K562 (cell line): ENCODE data around the gene NIM1K. TPM values are rescaled to one million over a fixed set of nuclear protein-coding genes. Genes with fewer than 3 reads are reported as not detected.
"Not testable (repeated sequence)": the region's sequence is repeated elsewhere in the genome, so short reads cannot be mapped to it uniquely, and the experiment has no call there.

Experiments
- ATAC-seq: fragments of 200-7000 bp; cut with Tn5 transposase; 3 replicates; pipeline ENCODE4 v1.9.1; 2020; ENCODE audit warnings: moderate library complexity
- BruUV-seq: library from RNA; stranded (reverse); fragments of 400-500 nt; replicated peaks from 2 replicates; lab custom pipeline; 2021; lab: Mats Ljungman, UMichigan
- CTCF ChIA-PET: fragments of 300-600 bp; formaldehyde crosslinking; extraction: SDS; loops from one replicate; lab custom pipeline; 2021; ENCODE audit warnings: low intra/inter-chr PET ratio; lab: Yijun Ruan, JAX
- POLR2A ChIA-PET: fragments of 300-600, 350-650 bp; sonication (Branson Sonifier 250); formaldehyde crosslinking; extraction: SDS; loops from one replicate; lab custom pipeline; 2021; ENCODE audit warnings: antibody characterized with exemption, inconsistent platforms; lab: Yijun Ruan, JAX
- DNase-seq, 4 experiments: peaks; one replicate each; pipeline versions ENCODE4 v3.0.0 to v3.0.0-alpha.2; 2011 to 2018; ENCODE audit warnings: low spot score in 3 of 4, mixed read lengths in 3 of 4; ENCODE audit errors: extremely low read depth in 1 of 4
- FAIRE-seq: peaks from 2 replicates; lab custom pipeline; 2011; peaks lifted over from hg19 to GRCh38; lab: Jason Lieb, UNC
- H2AFZ ChIP-seq: 2 replicates; pipeline ENCODE4 v1.6.0; 2011; ENCODE audit warnings: low read depth, low read length, control low read depth, inconsistent platforms
- H3K27ac ChIP-seq: fragments of 200-600 bp; 3 replicates; pipeline ENCODE4 v1.8.0; 2011; ENCODE audit warnings: low read depth, mild to moderate bottlenecking, control low read depth, inconsistent platforms, low read length, moderate library complexity, mixed read lengths; ENCODE audit errors: extremely low read depth
- H3K27me3 ChIP-seq, 2 experiments: fragments of 300-600 bp in 1 of 2; 2 replicates in 1 of 2; 3 replicates in 1 of 2; pipeline versions ENCODE4 v1.6.0 to v1.8.0; 2011; ENCODE audit warnings: inconsistent platforms in 2 of 2, low read length in 2 of 2, mild to moderate bottlenecking in 1 of 2, mixed read lengths in 1 of 2, moderate library complexity in 1 of 2; ENCODE audit not compliant: control insufficient read depth in 2 of 2, insufficient read depth in 2 of 2
- H3K36me3 ChIP-seq: fragments of 300-600 bp; 3 replicates; pipeline ENCODE4 v1.8.0; 2011; ENCODE audit warnings: mild to moderate bottlenecking, low read length, inconsistent platforms; ENCODE audit not compliant: control insufficient read depth, insufficient read depth
- H3K4me1 ChIP-seq, 2 experiments: fragments of 200-600 bp in 1 of 2; replicated peaks in 1 of 2; 2 replicates in 1 of 2; 3 replicates in 1 of 2; pipeline versions ENCODE4 v1.5.1 to v1.8.0; 2011; ENCODE audit warnings: inconsistent platforms in 2 of 2, low read length in 2 of 2, mild to moderate bottlenecking in 1 of 2, mixed read lengths in 1 of 2, moderate library complexity in 1 of 2; ENCODE audit not compliant: control insufficient read depth in 2 of 2, insufficient read depth in 2 of 2
- H3K4me2 ChIP-seq: 2 replicates; pipeline ENCODE4 v1.6.1; 2011; ENCODE audit warnings: low read length, control low read depth, inconsistent platforms, mixed read lengths; ENCODE audit not compliant: insufficient read depth
- H3K4me3 ChIP-seq: fragments of 200-600 bp; sonication (generic), shearing (Covaris generic); 2 replicates; pipeline ENCODE4 v1.5.1; 2016; ENCODE audit warnings: control low read depth, inconsistent platforms
- H3K79me2 ChIP-seq: fragments of 200-600 bp; 3 replicates; pipeline ENCODE4 v1.8.0; 2011; ENCODE audit warnings: low read length, inconsistent platforms; ENCODE audit not compliant: control insufficient read depth, insufficient read depth
- H3K9ac ChIP-seq, 2 experiments: 2 replicates each; pipeline versions ENCODE4 v1.6.0 to v1.6.1; 2011; ENCODE audit warnings: low read depth in 2 of 2, low read length in 2 of 2, control low read depth in 1 of 2, inconsistent platforms in 1 of 2, mild to moderate bottlenecking in 1 of 2, mixed read lengths in 1 of 2; ENCODE audit not compliant: insufficient read depth in 1 of 2
- H3K9me1 ChIP-seq: one replicate; pipeline ENCODE4 v1.6.0; 2011; ENCODE audit warnings: inconsistent platforms, mild to moderate bottlenecking, low read length, moderate library complexity; ENCODE audit not compliant: control insufficient read depth, insufficient read depth
- H3K9me3 ChIP-seq: replicated peaks from 2 replicates; pipeline ENCODE4 v1.5.1; 2011; ENCODE audit warnings: low read depth, low read length, inconsistent platforms; ENCODE audit not compliant: control insufficient read depth, insufficient read depth
- H4K20me1 ChIP-seq: replicated peaks from 2 replicates; pipeline ENCODE4 v1.6.1; 2011; ENCODE audit warnings: low read length, inconsistent platforms, mixed read lengths; ENCODE audit not compliant: control insufficient read depth, insufficient read depth
- ARNT ChIP-seq, 2 experiments: fragments of 450-650 bp; IDR thresholded peaks; 2 replicates each; pipeline ENCODE4 v1.6.1; 2016; ENCODE audit warnings: mild to moderate bottlenecking in 1 of 2
- CAMTA2 ChIP-seq: fragments of 250-450 bp; sonication (Bioruptor Pico); conservative IDR thresholded peaks from 2 replicates; pipeline ENCODE4 v1.5.1; 2022
- CBFA2T3 ChIP-seq: fragments of 450-650 bp; IDR thresholded peaks from 2 replicates; pipeline ENCODE4 v1.6.1; 2017
- CEBPB ChIP-seq: fragments of 450-650 bp; IDR thresholded peaks from 2 replicates; pipeline ENCODE4 v1.6.1; 2016; ENCODE audit warnings: missing genetic modification characterization, missing compliant biosample characterization
- JUNB ChIP-seq: fragments of 450-650 bp; formaldehyde crosslinking; conservative IDR thresholded peaks from 2 replicates; pipeline ENCODE4 v1.4.0; 2020; ENCODE audit warnings: mild to moderate bottlenecking
- KLF13 ChIP-seq: fragments of 450-650 bp; IDR thresholded peaks from 2 replicates; pipeline ENCODE4 v1.6.1; 2016; ENCODE audit warnings: missing genetic modification characterization, low read depth, mild to moderate bottlenecking, missing compliant biosample characterization, moderate library complexity, borderline replicate concordance
- NELFE ChIP-seq: IDR thresholded peaks from 2 replicates; pipeline ENCODE4 v1.6.1; 2011; ENCODE audit warnings: mild to moderate bottlenecking; ENCODE audit not compliant: insufficient read depth, insufficient read length
- SMARCB1 ChIP-seq: IDR thresholded peaks from 2 replicates; pipeline ENCODE4 v1.6.1; 2011; ENCODE audit warnings: improper control_type of control experiment, low read depth; ENCODE audit not compliant: insufficient read length
- WGBS: fragments of 100-300 bp; shearing (Covaris generic); methylation state at CpG from one replicate; pipeline ENCODE4 v1.1.6; 2016; ENCODE audit warnings: low coverage, mixed read lengths; ENCODE audit not compliant: insufficient coverage; ENCODE audit errors: missing lambda C conversion rate; 5-methylcytosine and 5-hydroxymethylcytosine counted together
- in situ Hi-C: fragments of 300-500 bp; cut with MboI; formaldehyde crosslinking; loops from 4 replicates; pipeline ENCODE4 v1.15.0; 2018; ENCODE audit warnings: inconsistent platforms, mixed read lengths
- intact Hi-C: fragments of 100-400 bp; cut with micrococcal nuclease; formaldehyde crosslinking; loops from 2 replicates; pipeline ENCODE4 v1.14.2; 2022
- polyA plus RNA-seq, 8 experiments: library from polyadenylated mRNA; depleted of rRNA in 4 of 8; stranded (reverse) in 5 of 8; unstranded in 3 of 8; fragments of >200 nt; fragmentation: Nextera tagmentation in 2 of 8; fragmentation: Illumina TruSeq in 1 of 8; extraction: Ambion mirVana in 2 of 8; extraction: Trizol in 1 of 8; gene quantifications; 2 replicates each; pipeline versions ENCODE4 v1.2.1 to v1.2.3, GENCODE V29; 2011 to 2014; ENCODE audit warnings: inconsistent platforms in 1 of 8, missing spikeins in 1 of 8
- total RNA-seq, 7 experiments: library from RNA; depleted of rRNA in 6 of 7; stranded (reverse); fragments of >200 nt in 6 of 7; fragmentation: Illumina TruSeq in 2 of 7; extraction: Trizol in 2 of 7; gene quantifications; 2 replicates each; pipeline versions ENCODE4 v1.2.1 to v1.2.3, GENCODE V29; 2011 to 2021; ENCODE audit warnings: low replicate concordance in 1 of 7
- TF ChIP-seq, protein P1 (sequence below): fragments of 250-450 bp; sonication (Bioruptor Pico); IDR thresholded peaks from 2 replicates; pipeline ENCODE4 v1.5.0; 2020; ENCODE audit warnings: mild to moderate bottlenecking, borderline replicate concordance

The NIM1K gene
- total and polyA plus RNA-seq, 9 of the 15 experiments (the other 6 are each of a cell fraction or from before 2014, with no cell fraction given) = 0.03 to 0.34 (median 0.08) TPM; not detected in 3

DNA sequence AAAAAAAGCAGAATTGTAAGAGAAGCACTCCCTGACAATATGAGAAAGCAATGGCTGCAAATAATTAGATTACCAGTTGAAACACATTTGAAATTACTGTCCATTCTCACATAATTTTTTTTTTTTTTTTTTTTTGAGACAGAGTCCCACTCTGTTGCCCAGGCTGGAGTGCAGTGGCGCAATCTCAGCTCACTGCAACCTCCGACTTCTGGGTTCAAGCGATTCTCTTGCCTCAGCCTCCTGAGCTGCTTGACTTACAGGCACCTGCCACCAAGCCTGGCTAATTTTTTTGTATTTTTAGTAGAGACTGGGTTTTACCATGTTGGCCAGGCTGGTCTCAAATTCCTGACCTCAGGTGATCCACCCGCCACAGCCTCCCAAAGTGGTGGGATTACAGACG is 114.9 kb downstream of the NIM1K start:
- H3K4me3 ChIP-seq, H3K27me3 ChIP-seq, in situ Hi-C loops, DNase-seq, H3K4me2 ChIP-seq, H2AFZ ChIP-seq, ATAC-seq, FAIRE-seq, H3K9me3 ChIP-seq, CTCF ChIA-PET, H3K9me1 ChIP-seq, BruUV-seq, H3K27ac ChIP-seq, H3K9ac ChIP-seq: not testable (repeated sequence)
- peaks cover 39% of the 10 kb centered on the region for H4K20me1 ChIP-seq
- 0 out of 2 replicates have a peak, but pooled peaks have one; percentile 26 for TF ChIP-seq CEBPB (tag)
- POLR2A ChIA-PET = interaction anchor here (1.3 to 1.5 kb wide), 2 partner anchors 170 to 177 kb away, joined by 3 to 7 read pairs; partner anchors contain the start of gene TMEM267
- intact Hi-C loops = loop anchor here (1.0 to 10.0 kb wide), 7 partner anchors 80 to 298 kb away; partner anchors contain the start of genes NNT, TMEM267 and ZNF131
- peaks cover 10 to 48% of the 10 kb centered on the region in 2 experiments; a peak in 4 of 5 replicates for H3K4me1 ChIP-seq
- H3K79me2 ChIP-seq = peaks cover 96% of the 10 kb centered on the region
- peaks cover 90% of the 10 kb centered on the region for H3K36me3 ChIP-seq
- 75% methylated on average over 5 of the region's 5 CpGs for WGBS

DNA sequence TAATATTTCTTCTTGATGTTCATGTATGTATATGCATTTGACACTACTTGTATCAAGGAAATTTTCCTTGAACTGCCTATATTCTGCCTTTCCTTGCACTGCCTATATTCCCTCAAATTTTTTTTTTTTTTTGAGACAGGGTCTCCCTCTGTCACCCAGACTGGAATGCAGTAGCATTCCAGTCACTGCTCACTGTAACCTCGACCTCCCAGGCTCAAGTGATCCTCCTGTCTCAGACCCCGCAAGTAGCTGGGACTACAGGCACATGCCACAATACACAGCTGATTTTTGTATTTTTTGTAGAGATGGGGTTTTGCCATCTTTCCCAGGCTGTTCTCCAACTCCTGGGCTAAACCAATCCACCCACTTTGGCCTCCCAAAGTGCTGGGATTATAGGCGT is 117.1 kb downstream of the NIM1K start:
- peak overlapping the region; percentile 76; the same call in 1 of the 2 replicates for H3K4me2 ChIP-seq
- no TSS peak for BruUV-seq
- no peak for ATAC-seq
- peaks cover 88% of the 10 kb centered on the region for H3K79me2 ChIP-seq
- in situ Hi-C loops (no loop called here), intact Hi-C loops (loop anchor here (5.0 to 10.0 kb wide), 4 partner anchors 173 to 296 kb away; partner anchors contain the start of genes NNT, TMEM267 and ZNF131)
- H3K9me3 ChIP-seq = peaks cover 2% of the 10 kb centered on the region; the same call in 1 of the 2 replicates
- WGBS = 70% methylated on average over 3 of the region's 3 CpGs
- ChIA-PET CTCF (no interaction called here), POLR2A (interaction anchor here (0.7 to 0.9 kb wide), 2 partner anchors 8 to 14 kb away, joined by 3 read pairs; no protein-coding TSS in a partner anchor)
- no peak for FAIRE-seq
- H4K20me1 ChIP-seq = peaks cover 41% of the 10 kb centered on the region
- peaks cover 13 to 34% of the 10 kb centered on the region in 2 experiments; a peak in 4 of 5 replicates for H3K4me1 ChIP-seq
- no peak overlapping the region for H2AFZ ChIP-seq
- DNase-seq = no peak
- H3K4me3 ChIP-seq = no peak overlapping the region
- no peak overlapping the region for H3K27ac ChIP-seq
- H3K36me3 ChIP-seq = peaks cover 75% of the 10 kb centered on the region
- H3K9me1 ChIP-seq = no peaks in the 10 kb centered on the region
- peak overlapping the region in 1 of 2 experiments; percentile 10; a peak in 1 of 4 replicates for H3K9ac ChIP-seq
- no peaks in the 10 kb centered on the region for H3K27me3 ChIP-seq
- TF ChIP-seq ARNT (IDR thresholded peaks at IDR 0.05) (no peak), CAMTA2 (CRISPR knock-in tag) (no peak), JUNB (CRISPR knock-in tag) (no peak), CBFA2T3 (no peak), KLF13 (tag) (no peak), CEBPB (tag) (no peak), SMARCB1 (no peak), NELFE (no peak)
- TF ChIP-seq, protein P1, sequence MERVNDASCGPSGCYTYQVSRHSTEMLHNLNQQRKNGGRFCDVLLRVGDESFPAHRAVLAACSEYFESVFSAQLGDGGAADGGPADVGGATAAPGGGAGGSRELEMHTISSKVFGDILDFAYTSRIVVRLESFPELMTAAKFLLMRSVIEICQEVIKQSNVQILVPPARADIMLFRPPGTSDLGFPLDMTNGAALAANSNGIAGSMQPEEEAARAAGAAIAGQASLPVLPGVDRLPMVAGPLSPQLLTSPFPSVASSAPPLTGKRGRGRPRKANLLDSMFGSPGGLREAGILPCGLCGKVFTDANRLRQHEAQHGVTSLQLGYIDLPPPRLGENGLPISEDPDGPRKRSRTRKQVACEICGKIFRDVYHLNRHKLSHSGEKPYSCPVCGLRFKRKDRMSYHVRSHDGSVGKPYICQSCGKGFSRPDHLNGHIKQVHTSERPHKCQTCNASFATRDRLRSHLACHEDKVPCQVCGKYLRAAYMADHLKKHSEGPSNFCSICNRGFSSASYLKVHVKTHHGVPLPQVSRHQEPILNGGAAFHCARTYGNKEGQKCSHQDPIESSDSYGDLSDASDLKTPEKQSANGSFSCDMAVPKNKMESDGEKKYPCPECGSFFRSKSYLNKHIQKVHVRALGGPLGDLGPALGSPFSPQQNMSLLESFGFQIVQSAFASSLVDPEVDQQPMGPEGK (CRISPR knock-in tag) = no peak
